Neuronal stem cell (in vitro differentiated cells): ENCODE data around the gene SGSM2.

ENCODE experiments used
- DNase-seq: peaks from one replicate; pipeline ENCODE4 v3.0.0-alpha.2; 2013; ENCODE audit warnings: low spot score
- H2AFZ ChIP-seq: one replicate; pipeline ENCODE4 v1.6.1; 2013; ENCODE audit warnings: mild to moderate bottlenecking, low read length, inconsistent platforms
- H2AK5ac ChIP-seq: 2 replicates; pipeline ENCODE4 v1.6.1; 2013; ENCODE audit warnings: low read depth, mild to moderate bottlenecking, inconsistent platforms, low read length, moderate library complexity, mixed read lengths
- H2BK120ac ChIP-seq: 2 replicates; pipeline ENCODE4 v1.6.1; 2013; ENCODE audit warnings: low read depth, mild to moderate bottlenecking, inconsistent platforms, low read length, moderate library complexity, mixed read lengths
- H2BK12ac ChIP-seq: one replicate; pipeline ENCODE4 v1.6.1; 2013; ENCODE audit warnings: low read length, inconsistent platforms
- H2BK15ac ChIP-seq: 2 replicates; pipeline ENCODE4 v1.6.1; 2013; ENCODE audit warnings: mild to moderate bottlenecking, low read length, inconsistent platforms, mixed read lengths
- H2BK5ac ChIP-seq: one replicate; pipeline ENCODE4 v1.6.1; 2013; ENCODE audit warnings: inconsistent platforms, mild to moderate bottlenecking, low read length, moderate library complexity
- H3K14ac ChIP-seq: one replicate; pipeline ENCODE4 v1.6.1; 2013; ENCODE audit warnings: low read length, inconsistent platforms
- H3K18ac ChIP-seq: 2 replicates; pipeline ENCODE4 v1.6.1; 2013; ENCODE audit warnings: low read length, inconsistent platforms
- H3K23ac ChIP-seq: 2 replicates; pipeline ENCODE4 v1.6.1; 2013; ENCODE audit warnings: low read depth, mild to moderate bottlenecking, mixed read lengths, low read length, inconsistent platforms; ENCODE audit not compliant: poor library complexity
- H3K27ac ChIP-seq: replicated peaks from 3 replicates; pipeline ENCODE4 v1.5.1; 2013; ENCODE audit warnings: low read length, inconsistent platforms
- H3K27me3 ChIP-seq, 3 experiments: 2 replicates each; pipeline ENCODE4 v1.6.1; 2013; ENCODE audit warnings: low read length in 3 of 3, mild to moderate bottlenecking in 2 of 3, inconsistent platforms in 1 of 3, low read depth in 1 of 3, mixed read lengths in 1 of 3, moderate library complexity in 1 of 3; ENCODE audit not compliant: control insufficient read depth in 3 of 3, insufficient read depth in 3 of 3
- H3K36me3 ChIP-seq, 2 donors: replicated peaks in 1 of 2; 2 replicates each; pipeline ENCODE4 v1.6.1; 2013; ENCODE audit warnings: low read length in 2 of 2; ENCODE audit not compliant: control insufficient read depth in 2 of 2, insufficient read depth in 2 of 2
- H3K4ac ChIP-seq: 2 replicates; pipeline ENCODE4 v1.6.1; 2013; ENCODE audit warnings: inconsistent platforms, mild to moderate bottlenecking, low read length, moderate library complexity
- H3K4me1 ChIP-seq, 2 donors: 1 replicate in 1 of 2; 2 replicates in 1 of 2; pipeline ENCODE4 v1.6.1; 2013; ENCODE audit warnings: low read length in 2 of 2, low read depth in 1 of 2; ENCODE audit not compliant: control insufficient read depth in 2 of 2, insufficient read depth in 1 of 2
- H3K4me2 ChIP-seq: one replicate; pipeline ENCODE4 v1.6.1; 2013; ENCODE audit warnings: mild to moderate bottlenecking, low read length, inconsistent platforms; ENCODE audit not compliant: insufficient read depth, poor library complexity, severe bottlenecking
- H3K4me3 ChIP-seq, 2 donors: 2 replicates each; pipeline ENCODE4 v1.5.1; 2013; ENCODE audit warnings: low read length in 2 of 2, mild to moderate bottlenecking in 2 of 2, inconsistent platforms in 1 of 2, moderate library complexity in 1 of 2
- H3K79me1 ChIP-seq: one replicate; pipeline ENCODE4 v1.6.1; 2013; ENCODE audit warnings: low read depth, mild to moderate bottlenecking, inconsistent platforms, low read length, moderate library complexity
- H3K9ac ChIP-seq: one replicate; pipeline ENCODE4 v1.6.1; 2013; ENCODE audit warnings: mild to moderate bottlenecking, low read depth, low read length, inconsistent platforms; ENCODE audit not compliant: poor library complexity
- H3K9me3 ChIP-seq, 2 donors: replicated peaks in 1 of 2; 2 replicates each; pipeline versions ENCODE3 to v1.6.1; 2013; ENCODE audit warnings: low read length in 2 of 2, mild to moderate bottlenecking in 2 of 2, inconsistent platforms in 1 of 2, low read depth in 1 of 2, mixed read lengths in 1 of 2, moderate library complexity in 1 of 2; ENCODE audit not compliant: control insufficient read depth in 2 of 2, insufficient read depth in 1 of 2
- H4K8ac ChIP-seq: one replicate; pipeline ENCODE4 v1.6.1; 2013; ENCODE audit warnings: low read depth, mild to moderate bottlenecking, inconsistent platforms, low read length, moderate library complexity
- H4K91ac ChIP-seq: one replicate; pipeline ENCODE4 v1.6.1; 2013; ENCODE audit warnings: low read length, low read depth, mild to moderate bottlenecking, inconsistent platforms; ENCODE audit not compliant: poor library complexity
- WGBS, 2 donors: extraction: QIAGEN DNeasy Blood & Tissue Kit; methylation state at CpG; one replicate each; pipeline ENCODE4 v1.1.7; 2013; ENCODE audit warnings: missing lambda C conversion rate in 2 of 2, mixed read lengths in 1 of 2; ENCODE audit not compliant: insufficient read length in 2 of 2, insufficient replicate concordance in 1 of 2; ENCODE audit errors: extremely low coverage in 2 of 2; 5-methylcytosine and 5-hydroxymethylcytosine counted together

The SGSM2 gene

DNA sequence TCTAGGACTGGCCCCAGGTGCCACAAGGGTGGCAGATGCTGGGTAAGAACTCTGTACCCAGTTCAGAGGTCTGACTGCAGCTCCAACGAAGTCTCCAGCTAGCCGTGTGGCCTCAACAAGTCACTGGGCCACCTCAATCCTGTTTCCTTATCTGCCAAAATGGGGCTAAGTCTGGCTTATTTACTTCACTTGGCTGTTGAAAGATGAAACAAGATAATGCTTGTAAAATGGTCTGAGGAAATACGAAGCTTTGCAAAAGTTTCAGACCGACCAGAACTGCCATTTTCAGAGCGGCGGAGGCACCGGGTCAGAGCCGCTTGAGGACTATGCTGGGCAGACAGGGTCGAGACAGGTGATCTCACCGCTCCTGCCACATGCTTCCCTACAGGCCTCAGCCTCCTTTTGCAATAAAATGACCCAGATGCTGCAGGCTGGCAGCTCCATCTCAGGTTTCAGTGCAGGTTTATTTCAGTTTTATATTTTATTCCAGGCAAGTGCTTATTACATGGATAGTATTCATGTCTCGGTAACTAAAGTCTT, 46.4 kb downstream of the SGSM2 start:
- Histone ChIP-seq H3K18ac (no peak overlapping the region), H3K79me1 (peaks cover 6% of the 10 kb centered on the region), H2BK120ac (no peak overlapping the region), H3K4me1 (peaks cover 22 to 31% of the 10 kb centered on the region in 2 donors), H3K27ac (no peak overlapping the region), H4K8ac (no peak overlapping the region), H3K23ac (no peak overlapping the region), H4K91ac (no peak overlapping the region), H2BK15ac (no peak overlapping the region), H3K4me2 (no peak overlapping the region), H3K4ac (no peak overlapping the region), H2BK5ac (peak overlapping the region; percentile 45), H2AK5ac (peak overlapping the region; percentile 37), H3K36me3 (peaks cover 20 to 63% of the 10 kb centered on the region in 2 donors), H3K9ac (peak overlapping the region; percentile 67), H3K4me3 (no peak overlapping the region), H3K9me3 (no peaks in the 10 kb centered on the region), H3K27me3 (no peaks in the 10 kb centered on the region), H2BK12ac (no peak overlapping the region), H2AFZ (no peak overlapping the region), H3K14ac (no peak overlapping the region)
- no peak for DNase-seq
- WGBS, 2 donors: no CpG with 5 or more reads among the region's 11 CpGs

DNA sequence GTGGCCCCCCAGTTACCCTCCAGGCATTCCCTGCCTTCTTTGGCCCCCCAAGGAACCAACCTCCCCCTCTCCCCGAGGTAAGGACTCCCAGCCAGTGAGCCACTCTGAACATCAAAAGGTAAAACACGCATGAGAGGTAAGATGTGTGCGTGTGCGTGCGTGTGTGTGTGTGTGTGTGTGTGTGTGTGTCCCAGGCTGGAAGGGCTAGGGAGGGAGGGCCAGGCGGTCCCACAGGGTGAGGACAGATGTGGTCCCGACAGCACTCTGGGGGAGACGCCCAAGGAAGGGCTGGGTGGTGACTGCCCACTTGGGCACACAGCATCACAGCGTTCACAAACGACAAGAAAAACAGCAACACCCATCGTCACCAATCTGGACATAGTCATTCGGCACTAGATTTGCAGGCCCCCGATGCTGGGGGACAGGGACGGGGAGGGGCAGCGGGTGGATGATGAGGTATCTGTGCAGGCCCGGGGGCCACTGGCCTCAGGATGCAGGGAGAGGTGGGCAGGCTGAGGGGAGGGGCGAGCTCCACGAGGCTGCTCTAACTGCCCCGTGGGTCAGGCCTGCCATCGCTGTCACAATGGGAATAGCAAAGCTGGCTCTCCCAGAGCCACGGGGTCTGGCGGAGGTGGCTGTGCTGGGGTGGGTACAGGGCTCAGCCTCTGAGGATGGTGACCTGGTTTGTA, 47.3 kb downstream of the SGSM2 start:
- Histone ChIP-seq H2AK5ac (peak overlapping the region; percentile 3), H3K14ac (peak overlapping the region; percentile 1), H3K27ac (peak overlapping the region; percentile 70), H3K4me1 (peaks cover 25 to 32% of the 10 kb centered on the region in 2 donors), H3K9ac (peak overlapping the region; percentile 82), H3K23ac (peak overlapping the region; percentile 90), H2BK5ac (peak overlapping the region; percentile 4), H4K91ac (peak overlapping the region; percentile 75), H2BK12ac (peak overlapping the region; percentile 63), H2AFZ (peak overlapping the region; percentile 56), H2BK120ac (no peak overlapping the region), H3K4ac (no peak overlapping the region), H3K4me3 (no peak overlapping the region), H3K79me1 (peaks cover 6% of the 10 kb centered on the region), H3K4me2 (no peak overlapping the region), H3K18ac (peak overlapping the region; percentile 89), H4K8ac (peak overlapping the region; percentile 88), H3K36me3 (peaks cover 15 to 60% of the 10 kb centered on the region in 2 donors), H3K27me3 (no peaks in the 10 kb centered on the region), H2BK15ac (peak overlapping the region; percentile 100), H3K9me3 (no peaks in the 10 kb centered on the region)
- no peak for DNase-seq
- WGBS, 2 donors: no CpG with 5 or more reads among the region's 22 CpGs

DNA sequence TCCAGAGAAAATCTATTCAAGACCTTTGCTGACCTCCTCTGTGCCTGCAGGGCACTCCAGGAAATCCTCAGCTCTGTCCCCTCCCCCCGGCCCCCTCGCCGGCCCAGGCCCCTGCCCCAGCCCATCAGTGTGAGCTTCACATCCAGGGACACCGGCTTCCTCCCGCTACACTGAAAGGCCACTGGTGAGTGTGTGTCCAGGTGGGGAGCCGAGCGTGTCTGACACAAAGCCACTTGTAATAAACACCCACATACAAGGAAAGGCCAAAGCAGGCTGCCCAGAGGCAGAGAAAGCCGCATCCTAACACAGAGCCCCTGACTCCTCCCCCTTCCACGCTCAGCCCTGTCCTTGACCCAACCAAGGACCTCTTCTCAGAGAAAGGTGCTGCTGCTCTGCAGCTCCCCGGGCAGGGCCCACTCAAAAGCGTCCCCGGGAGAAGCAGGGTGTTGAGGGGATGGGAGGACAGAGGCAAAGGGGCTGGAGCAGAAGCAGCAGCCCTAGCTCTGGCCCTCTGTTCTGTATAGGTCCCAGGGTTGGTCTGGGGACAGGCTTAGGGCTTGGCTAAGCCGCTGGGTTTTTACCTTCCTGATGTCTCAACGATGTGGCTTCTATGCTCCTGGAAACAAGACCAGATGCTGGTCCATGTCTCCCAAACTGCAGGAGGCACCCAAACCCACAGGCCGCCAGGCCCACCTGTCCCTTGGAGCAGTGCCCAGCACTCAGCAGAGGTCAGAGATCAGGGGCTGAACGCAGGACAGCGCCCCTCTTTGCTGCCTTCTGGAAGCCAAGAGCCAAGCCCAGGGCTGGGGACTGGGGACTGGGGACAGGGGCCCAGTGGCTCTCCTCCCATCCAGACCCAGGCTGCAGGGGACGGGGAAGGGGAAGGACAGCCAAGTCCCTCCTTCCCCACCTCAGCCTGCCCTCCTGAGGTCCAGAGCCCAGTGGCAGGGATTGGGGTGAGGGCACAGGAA, 48.2 kb downstream of the SGSM2 start:
- no peak overlapping the region for H3K4me2 ChIP-seq
- no peak for DNase-seq

More for the DNA sequence above, 48.2 kb downstream of the SGSM2 start:
- peak overlapping the region; percentile 56 for H2AFZ ChIP-seq
- H3K9me3 ChIP-seq: no peaks in the 10 kb centered on the region
- H3K18ac ChIP-seq: peak overlapping the region; percentile 73
- peaks cover 28 to 33% of the 10 kb centered on the region in 2 donors for H3K4me1 ChIP-seq
- no peak overlapping the region for H2BK12ac ChIP-seq
- no peak overlapping the region for H2AK5ac ChIP-seq
- H2BK15ac ChIP-seq: no peak overlapping the region
- peak overlapping the region; percentile 70 for H3K27ac ChIP-seq
- no peak overlapping the region for H3K23ac ChIP-seq
- no CpG with 5 or more reads among the region's 18 CpGs for WGBS, 2 donors
- H2BK5ac ChIP-seq: no peak overlapping the region
- peaks cover 6% of the 10 kb centered on the region for H3K79me1 ChIP-seq
- peaks cover 11 to 60% of the 10 kb centered on the region in 2 donors for H3K36me3 ChIP-seq
- no peaks in the 10 kb centered on the region for H3K27me3 ChIP-seq
- peak overlapping the region in 1 of 2 donors; percentile 15 for H3K4me3 ChIP-seq
- no peak overlapping the region for H4K91ac ChIP-seq
- H2BK120ac ChIP-seq: no peak overlapping the region
- H4K8ac ChIP-seq: no peak overlapping the region
- no peak overlapping the region for H3K9ac ChIP-seq
- no peak overlapping the region for H3K4ac ChIP-seq
- H3K14ac ChIP-seq: no peak overlapping the region
